Measurements from ENCODE around the gene SIGLEC12. TPM values are rescaled to one million over a fixed set of nuclear protein-coding genes. Genes with fewer than 3 reads are reported as not detected.

SIGLEC12 gene
- total and polyA plus RNA-seq, 4 donors = 0.12 to 5.1 (median 1.9) TPM

GRCh38 chr19:51546650-51547396, 45.2 kb upstream of the SIGLEC12 start:
- WGBS, 2 donors = 24 to 29% methylated on average over 10 of the region's 10 CpGs
- ATAC-seq (ENCODE audit: insufficient read depth, low FRiP score) (no peak), DNase-seq (no peak)
- Histone ChIP-seq H3K27me3 (ENCODE audit: control insufficient read depth in 3 of 3, insufficient read depth in 3 of 3, low read length in 2 of 3) (no peaks in the 10 kb centered on the region), H3K27ac (ENCODE audit: low read depth in 1 of 2, low read length in 1 of 2) (no peak overlapping the region), H3K9me3 (ENCODE audit: control insufficient read depth in 4 of 4, insufficient read depth in 3 of 4, low read length in 3 of 4) (peaks cover 0 to 7% (median 0%) of the 10 kb centered on the region in 4 donors), H3K4me3 (no peak overlapping the region), H3K4me1 (ENCODE audit: control insufficient read depth in 5 of 5, insufficient read depth in 5 of 5, low read length in 5 of 5) (no peaks in the 10 kb centered on the region), H3K36me3 (ENCODE audit: control insufficient read depth in 4 of 4, insufficient read depth in 4 of 4, low read length in 4 of 4) (no peaks in the 10 kb centered on the region), H3K9ac (ENCODE audit: insufficient read depth in 1 of 2, low read length in 2 of 2) (no peak overlapping the region)
- TF ChIP-seq, protein P1, sequence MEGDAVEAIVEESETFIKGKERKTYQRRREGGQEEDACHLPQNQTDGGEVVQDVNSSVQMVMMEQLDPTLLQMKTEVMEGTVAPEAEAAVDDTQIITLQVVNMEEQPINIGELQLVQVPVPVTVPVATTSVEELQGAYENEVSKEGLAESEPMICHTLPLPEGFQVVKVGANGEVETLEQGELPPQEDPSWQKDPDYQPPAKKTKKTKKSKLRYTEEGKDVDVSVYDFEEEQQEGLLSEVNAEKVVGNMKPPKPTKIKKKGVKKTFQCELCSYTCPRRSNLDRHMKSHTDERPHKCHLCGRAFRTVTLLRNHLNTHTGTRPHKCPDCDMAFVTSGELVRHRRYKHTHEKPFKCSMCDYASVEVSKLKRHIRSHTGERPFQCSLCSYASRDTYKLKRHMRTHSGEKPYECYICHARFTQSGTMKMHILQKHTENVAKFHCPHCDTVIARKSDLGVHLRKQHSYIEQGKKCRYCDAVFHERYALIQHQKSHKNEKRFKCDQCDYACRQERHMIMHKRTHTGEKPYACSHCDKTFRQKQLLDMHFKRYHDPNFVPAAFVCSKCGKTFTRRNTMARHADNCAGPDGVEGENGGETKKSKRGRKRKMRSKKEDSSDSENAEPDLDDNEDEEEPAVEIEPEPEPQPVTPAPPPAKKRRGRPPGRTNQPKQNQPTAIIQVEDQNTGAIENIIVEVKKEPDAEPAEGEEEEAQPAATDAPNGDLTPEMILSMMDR (IDR thresholded peaks at IDR 0.05; ENCODE audit: control extremely low read depth, extremely low read depth) = no peak

DNA sequence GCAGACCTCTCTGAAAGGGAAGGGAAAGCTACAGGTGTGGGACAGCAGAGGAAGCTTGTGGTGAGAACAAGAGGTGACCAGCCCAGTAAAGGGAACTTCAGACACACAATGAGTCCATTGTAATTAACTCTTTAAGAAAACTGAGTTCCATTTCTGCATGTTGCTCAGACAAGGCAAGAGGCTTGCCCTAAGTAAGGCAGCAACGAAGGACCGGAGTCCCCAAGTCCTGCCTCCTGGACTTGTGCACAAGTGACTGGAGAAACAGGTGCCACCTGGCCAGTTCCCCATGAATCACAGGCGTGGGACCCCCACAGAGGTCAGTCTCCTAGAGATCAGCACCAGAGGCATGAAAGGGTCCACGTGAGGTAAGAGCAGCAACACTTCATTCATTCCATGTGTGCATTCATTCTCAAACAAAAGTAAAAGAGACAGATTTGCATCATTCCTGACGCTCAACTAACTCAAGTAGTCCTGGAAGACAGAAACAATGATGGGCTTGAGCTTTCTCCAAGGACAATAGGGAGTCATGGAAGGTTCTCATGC, 44.6 kb upstream of the SIGLEC12 start:
- DNase-seq = no peak
- H3K27ac ChIP-seq (ENCODE audit: low read depth in 1 of 2, low read length in 1 of 2) = no peak overlapping the region
- H3K4me1 ChIP-seq (ENCODE audit: control insufficient read depth in 5 of 5, insufficient read depth in 5 of 5, low read length in 5 of 5) = no peaks in the 10 kb centered on the region
- no peaks in the 10 kb centered on the region for H3K27me3 ChIP-seq (ENCODE audit: control insufficient read depth in 3 of 3, insufficient read depth in 3 of 3, low read length in 2 of 3)
- WGBS, 2 donors = 56 to 59% methylated on average over 5 of the region's 5 CpGs
- ATAC-seq (ENCODE audit: insufficient read depth, low FRiP score) = no peak
- H3K9me3 ChIP-seq (ENCODE audit: control insufficient read depth in 4 of 4, insufficient read depth in 3 of 4, low read length in 3 of 4) = peaks cover 0 to 6% (median 0%) of the 10 kb centered on the region in 4 donors
- TF ChIP-seq, protein P1 (IDR thresholded peaks at IDR 0.05; ENCODE audit: control extremely low read depth, extremely low read depth) = no peak
- H3K4me3 ChIP-seq = no peak overlapping the region
- H3K9ac ChIP-seq (ENCODE audit: insufficient read depth in 1 of 2, low read length in 2 of 2) = no peak overlapping the region
- no peaks in the 10 kb centered on the region for H3K36me3 ChIP-seq (ENCODE audit: control insufficient read depth in 4 of 4, insufficient read depth in 4 of 4, low read length in 4 of 4)

- H3K36me3 ChIP-seq (ENCODE audit: control insufficient read depth in 4 of 4, insufficient read depth in 4 of 4, low read length in 4 of 4) = no peaks in the 10 kb centered on the region
- H3K27me3 ChIP-seq (ENCODE audit: control insufficient read depth in 3 of 3, insufficient read depth in 3 of 3, low read length in 2 of 3) = no peaks in the 10 kb centered on the region
- TF ChIP-seq, protein P1 (IDR thresholded peaks at IDR 0.05; ENCODE audit: control extremely low read depth, extremely low read depth) = no peak
- 85 to 89% methylated on average over 6 of the region's 6 CpGs for whole genome bisulfite sequencing, 2 donors
- H3K9me3 ChIP-seq (ENCODE audit: control insufficient read depth in 4 of 4, insufficient read depth in 3 of 4, low read length in 3 of 4) = peaks cover 0 to 6% (median 0%) of the 10 kb centered on the region in 4 donors
- H3K27ac ChIP-seq (ENCODE audit: low read depth in 1 of 2, low read length in 1 of 2) = no peak overlapping the region
- H3K9ac ChIP-seq (ENCODE audit: insufficient read depth in 1 of 2, low read length in 2 of 2) = no peak overlapping the region
- H3K4me3 ChIP-seq = no peak overlapping the region
- H3K4me1 ChIP-seq (ENCODE audit: control insufficient read depth in 5 of 5, insufficient read depth in 5 of 5, low read length in 5 of 5) = no peaks in the 10 kb centered on the region
- ATAC-seq (ENCODE audit: insufficient read depth, low FRiP score) = no peak
- DNase-seq = no peak
Observed at GRCh38 chr19:51544038-51544437, 42.4 kb upstream of the SIGLEC12 start.

Data from lung (tissue), 12 donors.